HEK293T (cell line): ENCODE results near the gene NIT2.

Source experiments
- ARNT ChIP-seq: fragments of 450-650 bp; IDR thresholded peaks from 2 replicates; pipeline ENCODE4 v1.6.1; 2017; ENCODE audit warnings: mild to moderate bottlenecking
- BHLHE40 ChIP-seq: fragments of 450-650 bp; IDR thresholded peaks from 2 replicates; pipeline ENCODE4 v1.6.1; 2016; ENCODE audit warnings: mild to moderate bottlenecking, moderate library complexity, borderline replicate concordance
- CTBP1 ChIP-seq: fragments of 450-650 bp; IDR thresholded peaks from 2 replicates; pipeline ENCODE4 v1.6.1; 2016; ENCODE audit warnings: borderline replicate concordance
- ELF4 ChIP-seq: fragments of 450-650 bp; IDR thresholded peaks from 2 replicates; pipeline ENCODE4 v1.6.1; 2017; ENCODE audit warnings: antibody characterized with exemption
- FOXM1 ChIP-seq: fragments of 450-650 bp; IDR thresholded peaks from 2 replicates; pipeline ENCODE4 v1.6.1; 2017; ENCODE audit warnings: mild to moderate bottlenecking, borderline replicate concordance
- L3MBTL2 ChIP-seq: fragments of 450-650 bp; conservative IDR thresholded peaks from 2 replicates; pipeline ENCODE4 v1.6.1; 2016; ENCODE audit warnings: mild to moderate bottlenecking
- NFRKB ChIP-seq: fragments of 450-650 bp; IDR thresholded peaks from 2 replicates; pipeline ENCODE4 v1.6.1; 2016; ENCODE audit warnings: mild to moderate bottlenecking, moderate library complexity
- PKNOX1 ChIP-seq: fragments of 450-650 bp; IDR thresholded peaks from 2 replicates; pipeline ENCODE4 v1.6.1; 2016
- SP1 ChIP-seq: fragments of 450-650 bp; IDR thresholded peaks from 2 replicates; pipeline ENCODE4 v1.6.1; 2017
- SUZ12 ChIP-seq: fragments of 450-650 bp; IDR thresholded peaks from 2 replicates; pipeline ENCODE4 v1.6.1; 2016; ENCODE audit warnings: mild to moderate bottlenecking
- ZNF384 ChIP-seq: fragments of 450-650 bp; IDR thresholded peaks from 2 replicates; pipeline ENCODE4 v1.6.1; 2016

- no peak for TF ChIP-seq FOXM1
- no peak for TF ChIP-seq SP1
- TF ChIP-seq ELF4, result no peak
- TF ChIP-seq ZNF384, result no peak
- TF ChIP-seq ARNT, result no peak
- TF ChIP-seq SUZ12, result no peak
- no peak for TF ChIP-seq BHLHE40
- TF ChIP-seq PKNOX1, result no peak
- no peak for TF ChIP-seq CTBP1
- no peak for TF ChIP-seq NFRKB
- no peak for TF ChIP-seq L3MBTL2
Observed at GRCh38 chr3:100288288-100288894, 46.2 kb upstream of the NIT2 start.
